ENCODE measurements around the gene SLC2A4.
A peak's percentile ranks its signal among the peaks of the same experiment; 100 is the strongest.

Gene SLC2A4

DNA sequence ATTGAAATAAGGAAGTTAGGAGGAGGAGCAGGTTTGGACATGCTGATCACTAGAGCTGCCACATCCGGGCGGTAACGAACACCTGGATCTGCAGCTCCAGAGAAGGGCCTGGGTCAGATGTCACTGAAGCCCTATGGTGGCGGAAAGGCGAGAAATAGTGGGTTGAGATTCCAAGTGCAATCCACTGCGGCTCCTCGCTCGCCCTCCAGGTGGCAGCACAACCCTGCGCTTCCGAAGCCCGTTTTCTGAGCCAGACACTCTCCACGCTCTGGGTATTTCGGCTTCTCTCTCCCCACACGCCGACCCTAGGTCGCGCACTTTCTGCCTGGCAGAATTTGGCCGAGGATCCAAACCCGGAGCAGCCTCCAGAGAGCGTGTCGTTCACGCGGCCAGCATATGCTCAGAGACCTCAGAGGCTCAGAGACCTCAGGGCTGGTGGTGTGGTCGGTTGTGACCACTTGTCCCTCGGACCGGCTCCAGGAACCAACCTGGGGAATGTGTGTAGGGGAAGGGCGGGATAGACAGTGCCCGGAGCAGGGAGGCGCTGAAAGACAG, 922 bp upstream of the SLC2A4 start:
- DNase-seq = peak; percentile 83

DNA sequence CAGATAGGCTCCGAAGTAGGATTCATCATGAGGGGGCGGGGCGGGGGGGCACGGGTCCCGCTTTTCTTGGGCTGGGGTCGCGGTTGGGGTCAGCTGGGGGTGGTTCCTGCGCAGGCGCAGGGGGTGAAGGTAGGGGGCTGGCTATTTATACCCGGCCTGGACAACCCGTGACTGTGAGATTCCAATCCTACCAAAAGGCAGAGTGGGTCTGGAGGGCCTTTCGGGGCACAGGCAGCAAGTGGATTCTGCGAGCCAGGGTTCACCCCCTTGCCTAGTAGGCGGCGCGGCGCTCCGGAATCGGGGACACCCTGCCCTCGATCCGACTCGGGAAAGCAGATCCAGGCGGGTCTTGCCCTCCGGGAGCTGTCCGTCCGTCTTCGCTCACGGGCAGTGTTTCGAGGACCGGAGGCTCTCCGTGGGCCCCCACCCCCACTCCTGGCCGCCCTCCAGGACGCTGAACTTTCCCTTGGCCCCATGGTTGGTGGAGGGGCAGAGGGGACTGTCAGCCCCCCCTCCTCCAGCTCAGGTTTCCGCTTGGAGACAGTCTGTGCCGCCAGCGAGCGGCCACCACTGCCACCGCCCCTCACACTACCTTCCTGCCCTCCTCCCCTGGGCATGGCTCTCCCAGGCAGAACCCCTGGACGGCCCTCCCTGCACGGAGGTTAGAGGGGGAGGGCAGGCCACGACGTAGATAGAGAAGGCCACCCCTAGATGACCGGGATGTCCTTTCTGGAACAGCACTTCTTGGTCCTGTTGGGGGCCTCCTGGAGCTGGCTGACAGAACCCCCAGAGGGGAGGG, 634 bp downstream of the SLC2A4 start:
- no peak for DNase-seq

DNA sequence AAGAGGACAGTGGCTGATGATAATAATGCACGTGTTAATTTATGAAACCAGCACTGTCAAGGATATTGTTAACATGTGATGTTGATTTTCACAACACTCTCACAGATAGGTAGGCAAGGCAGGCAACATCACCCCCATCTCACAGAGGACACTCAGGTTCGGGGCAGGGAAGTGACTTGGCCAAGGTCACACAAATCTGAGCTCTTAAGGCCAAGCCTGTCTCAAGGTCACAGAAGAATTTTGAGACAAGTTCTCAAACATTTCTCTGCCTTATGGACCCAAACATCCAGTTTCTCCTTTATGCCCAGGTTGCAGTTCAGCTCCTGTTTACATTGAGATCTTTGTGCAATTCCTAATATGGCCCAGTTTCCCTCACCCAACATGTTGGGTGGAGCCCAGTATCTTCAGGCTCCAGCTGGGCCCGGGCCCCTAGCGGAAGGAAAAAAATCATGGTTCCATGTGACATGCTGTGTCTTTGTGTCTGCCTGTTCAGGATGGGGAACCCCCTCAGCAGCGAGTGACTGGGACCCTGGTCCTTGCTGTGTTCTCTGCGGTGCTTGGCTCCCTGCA, 1.3 kb downstream of the SLC2A4 start:
- DNase-seq = no peak

DNA sequence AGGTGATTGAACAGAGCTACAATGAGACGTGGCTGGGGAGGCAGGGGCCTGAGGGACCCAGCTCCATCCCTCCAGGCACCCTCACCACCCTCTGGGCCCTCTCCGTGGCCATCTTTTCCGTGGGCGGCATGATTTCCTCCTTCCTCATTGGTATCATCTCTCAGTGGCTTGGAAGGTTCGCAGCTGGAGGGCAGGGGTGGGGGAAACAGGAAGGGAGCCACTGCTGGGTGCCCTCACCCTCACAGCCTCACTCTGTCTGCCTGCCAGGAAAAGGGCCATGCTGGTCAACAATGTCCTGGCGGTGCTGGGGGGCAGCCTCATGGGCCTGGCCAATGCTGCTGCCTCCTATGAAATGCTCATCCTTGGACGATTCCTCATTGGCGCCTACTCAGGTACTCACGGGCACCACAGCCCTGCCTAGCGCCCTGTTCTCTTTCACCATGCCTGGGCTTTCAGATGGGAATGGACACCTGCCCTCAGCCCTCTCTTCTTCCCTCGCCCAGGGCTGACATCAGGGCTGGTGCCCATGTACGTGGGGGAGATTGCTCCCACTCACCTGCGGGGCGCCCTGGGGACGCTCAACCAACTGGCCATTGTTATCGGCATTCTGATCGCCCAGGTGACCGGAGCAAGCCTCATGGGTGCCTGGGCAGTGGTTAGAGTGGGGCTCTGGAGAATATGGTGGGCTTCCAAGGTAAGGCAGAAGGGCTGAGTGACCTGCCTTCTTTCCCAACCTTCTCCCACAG, 2.1 kb downstream of the SLC2A4 start:
- no peak for DNase-seq

DNA sequence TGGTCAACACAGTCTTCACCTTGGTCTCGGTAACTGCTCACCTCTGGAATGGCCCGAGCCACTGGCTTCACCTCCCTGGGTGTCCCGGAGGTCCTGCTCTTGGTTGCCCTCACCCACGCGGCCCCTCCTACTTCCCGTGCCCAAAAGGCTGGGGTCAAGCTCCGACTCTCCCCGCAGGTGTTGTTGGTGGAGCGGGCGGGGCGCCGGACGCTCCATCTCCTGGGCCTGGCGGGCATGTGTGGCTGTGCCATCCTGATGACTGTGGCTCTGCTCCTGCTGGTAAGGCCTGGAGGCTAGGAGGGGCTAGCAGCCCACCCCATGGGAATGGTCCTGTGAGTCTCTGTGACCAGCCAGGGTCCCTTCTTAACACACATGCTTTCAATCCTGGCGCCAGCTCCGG, 3.4 kb downstream of the SLC2A4 start:
- DNase-seq = no peak

DNA sequence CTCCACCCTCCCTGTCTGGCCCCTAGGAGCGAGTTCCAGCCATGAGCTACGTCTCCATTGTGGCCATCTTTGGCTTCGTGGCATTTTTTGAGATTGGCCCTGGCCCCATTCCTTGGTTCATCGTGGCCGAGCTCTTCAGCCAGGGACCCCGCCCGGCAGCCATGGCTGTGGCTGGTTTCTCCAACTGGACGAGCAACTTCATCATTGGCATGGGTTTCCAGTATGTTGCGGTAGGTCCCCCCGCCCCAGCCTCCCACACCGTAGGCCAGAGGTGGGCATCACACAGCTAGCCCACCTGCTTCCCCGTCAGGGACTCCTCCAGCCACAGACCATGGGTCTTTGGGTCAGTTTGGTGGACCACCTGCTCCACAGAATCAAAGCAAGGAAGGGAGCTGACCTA, 4.2 kb downstream of the SLC2A4 start:
- DNase-seq = no peak

DNA sequence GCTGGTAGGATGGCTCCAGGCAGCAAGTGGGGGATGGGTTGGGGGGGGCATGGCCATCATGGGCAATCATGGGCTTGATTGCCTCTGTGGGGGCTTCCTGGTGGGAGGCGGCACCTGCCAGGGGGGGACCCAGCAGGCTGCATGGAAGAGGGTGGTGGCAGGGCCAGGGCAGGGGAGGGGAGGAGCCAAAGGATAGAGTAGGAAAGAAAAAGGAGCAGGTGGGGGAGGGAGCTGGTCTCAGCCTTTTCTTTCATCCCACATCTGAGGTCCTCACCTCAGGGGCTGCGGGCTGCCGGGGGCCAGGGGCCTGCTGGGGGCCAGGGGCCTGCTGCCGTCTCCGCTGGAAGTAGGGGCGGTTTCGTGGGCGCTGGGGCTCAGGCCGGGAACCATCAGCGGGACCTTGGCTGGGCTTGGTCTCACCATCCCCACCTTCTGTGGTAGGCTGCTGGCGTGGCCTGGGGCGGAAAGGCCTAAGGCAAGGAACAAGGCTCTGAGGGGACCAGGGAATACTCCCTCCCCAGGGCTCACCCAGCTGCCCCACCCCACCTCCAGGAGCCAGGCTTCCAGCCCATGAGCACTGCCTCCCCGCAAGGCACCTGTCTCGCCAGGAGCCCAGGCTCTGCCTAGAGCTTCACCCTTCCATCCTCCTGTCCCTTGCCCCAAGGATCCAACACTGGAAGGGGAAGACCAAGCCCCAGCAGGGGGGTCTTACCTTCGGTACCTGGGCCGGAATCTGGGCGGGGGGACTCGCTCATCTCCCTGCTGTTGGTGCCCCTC, 7.9 kb downstream of the SLC2A4 start:
- DNase-seq = no peak

DNA sequence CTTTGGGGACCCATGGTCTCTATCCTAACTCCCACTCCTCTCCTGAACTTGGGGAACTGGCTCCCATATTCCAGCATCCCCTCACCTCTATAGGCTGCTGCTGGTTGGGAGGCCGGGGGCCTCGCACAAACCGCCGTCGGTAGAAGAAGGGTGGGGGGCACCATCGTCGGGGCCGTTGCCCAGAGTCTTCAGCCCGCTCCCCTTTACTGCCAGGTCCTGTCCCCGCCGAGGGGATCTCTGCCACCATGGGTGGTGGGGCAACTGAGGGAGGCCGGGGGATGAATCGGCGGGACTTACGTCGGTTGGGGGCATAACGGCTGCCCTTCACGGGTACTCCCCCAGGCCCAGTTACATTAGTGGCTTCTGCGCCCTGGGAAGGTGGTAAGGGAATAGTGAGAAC, 8.6 kb downstream of the SLC2A4 start:
- no peak for DNase-seq

DNA sequence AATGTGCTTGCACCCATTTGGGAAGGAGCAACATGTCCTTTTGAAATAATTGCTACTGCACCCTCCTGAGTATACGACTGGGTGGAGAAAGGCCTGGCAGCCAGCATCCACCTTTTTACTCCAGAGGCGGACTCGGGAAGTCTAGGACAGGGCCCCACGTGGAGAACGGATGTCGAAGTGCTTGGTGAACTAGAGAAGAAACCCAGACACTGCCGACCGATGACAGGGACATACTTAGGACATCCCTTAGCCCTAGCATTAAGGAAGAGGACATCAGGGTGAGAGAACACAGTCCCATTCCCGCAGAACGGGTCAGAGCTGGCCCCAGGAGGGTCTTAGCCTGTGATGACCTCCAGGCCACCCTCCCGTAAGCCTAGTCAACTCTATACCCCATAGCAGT, 9.2 kb downstream of the SLC2A4 start:
- no peak for DNase-seq

DNA sequence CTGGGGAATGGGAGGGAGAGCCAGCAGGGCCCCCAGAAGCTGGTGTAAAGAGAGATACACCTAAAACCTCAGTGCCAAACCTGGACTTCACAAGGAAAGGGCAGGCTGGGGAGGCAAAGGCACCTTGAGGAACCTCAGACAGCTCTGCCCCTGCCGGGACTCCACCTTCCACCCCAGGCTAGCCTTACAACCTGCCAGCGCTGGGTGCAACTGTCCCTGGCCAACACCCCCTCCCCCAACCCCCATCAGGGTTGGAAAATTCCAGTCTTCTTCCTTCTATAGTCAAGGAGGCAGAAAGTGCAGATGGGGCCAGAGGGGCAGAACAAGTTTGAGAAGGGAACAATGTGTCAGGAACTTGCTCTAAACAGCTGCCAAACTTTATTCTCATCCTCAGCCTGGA, 10.7 kb downstream of the SLC2A4 start:
- no peak for DNase-seq

DNA sequence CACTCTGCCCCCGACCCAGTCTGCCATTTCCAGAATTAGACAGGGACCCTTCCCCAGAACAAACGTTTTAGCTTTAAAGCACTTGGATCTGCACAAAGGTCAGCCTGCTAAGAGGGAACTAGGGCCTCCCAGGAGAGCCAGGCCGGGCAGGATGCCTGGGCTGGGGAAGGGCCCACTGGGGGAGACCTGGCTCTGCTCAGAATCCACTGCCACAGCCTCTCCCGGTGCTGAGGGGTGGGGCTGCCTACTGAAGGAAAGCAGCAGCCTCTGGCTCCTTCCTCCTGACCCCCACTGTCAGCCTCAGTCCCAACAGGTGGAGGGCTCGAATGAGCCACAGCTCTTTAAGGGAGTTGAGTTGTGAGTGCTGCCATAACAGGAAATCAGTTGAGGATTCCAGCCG, 11.2 kb downstream of the SLC2A4 start:
- DNase-seq = no peak

DNA sequence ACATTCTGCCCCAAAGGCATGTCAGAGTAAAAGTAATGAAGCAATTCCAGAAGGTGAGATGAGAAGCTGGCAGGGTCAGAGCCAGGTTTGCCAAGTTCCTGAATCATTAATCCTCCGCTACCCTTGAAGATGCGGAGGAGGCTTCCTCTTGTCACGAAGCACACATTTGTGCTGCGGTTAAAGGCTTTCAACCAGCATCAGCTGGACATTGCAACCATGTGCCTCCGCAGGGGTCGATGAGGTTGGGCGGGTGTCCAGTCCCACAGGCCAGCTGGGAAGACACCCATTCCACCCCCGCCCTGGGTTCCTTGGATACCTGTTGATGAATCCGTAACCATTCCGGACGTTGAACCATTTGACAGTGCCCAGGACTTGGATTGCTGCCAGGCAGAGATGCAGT, 11.6 kb downstream of the SLC2A4 start:
- no peak for DNase-seq

DNA sequence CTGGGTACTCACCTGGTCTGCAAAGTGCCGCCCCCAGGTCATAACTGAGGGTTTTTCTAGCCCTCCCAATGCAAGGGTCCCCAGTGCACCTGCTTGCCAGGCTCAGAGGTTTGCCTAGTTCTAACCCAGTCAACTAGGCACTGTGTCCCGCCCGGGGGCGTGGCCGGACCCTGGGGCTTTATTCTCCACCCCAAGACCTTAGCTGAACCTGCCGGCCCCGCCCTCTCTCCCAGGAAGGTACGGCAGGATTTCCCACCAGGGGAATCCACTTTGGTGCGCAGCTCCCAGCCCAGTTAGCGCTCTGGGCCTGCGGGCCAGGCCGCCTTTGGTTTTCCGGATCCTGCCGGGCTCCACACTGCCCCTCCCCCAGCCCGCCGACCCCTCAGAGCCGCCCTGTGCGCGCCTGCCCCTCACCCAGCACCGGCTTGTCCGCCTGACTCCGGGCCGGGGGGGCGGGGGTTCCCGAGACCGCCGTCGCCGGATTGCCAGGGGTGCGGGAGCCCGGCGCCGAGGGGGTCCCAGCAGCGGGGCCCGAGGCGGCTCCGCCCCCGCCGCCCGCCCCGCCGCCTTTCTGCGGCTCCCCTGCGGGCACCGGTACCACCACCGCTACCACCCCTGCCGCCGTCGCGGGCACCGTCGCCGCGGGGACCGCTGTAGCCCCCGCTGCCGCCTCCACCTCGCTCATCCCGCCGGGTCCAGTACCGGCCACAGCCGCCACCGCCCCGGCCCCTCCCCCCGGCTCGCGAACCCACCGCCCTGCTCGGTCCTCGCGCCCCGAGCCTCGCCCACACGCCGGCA, 12.5 kb downstream of the SLC2A4 start:
- no peak for DNase-seq

DNA sequence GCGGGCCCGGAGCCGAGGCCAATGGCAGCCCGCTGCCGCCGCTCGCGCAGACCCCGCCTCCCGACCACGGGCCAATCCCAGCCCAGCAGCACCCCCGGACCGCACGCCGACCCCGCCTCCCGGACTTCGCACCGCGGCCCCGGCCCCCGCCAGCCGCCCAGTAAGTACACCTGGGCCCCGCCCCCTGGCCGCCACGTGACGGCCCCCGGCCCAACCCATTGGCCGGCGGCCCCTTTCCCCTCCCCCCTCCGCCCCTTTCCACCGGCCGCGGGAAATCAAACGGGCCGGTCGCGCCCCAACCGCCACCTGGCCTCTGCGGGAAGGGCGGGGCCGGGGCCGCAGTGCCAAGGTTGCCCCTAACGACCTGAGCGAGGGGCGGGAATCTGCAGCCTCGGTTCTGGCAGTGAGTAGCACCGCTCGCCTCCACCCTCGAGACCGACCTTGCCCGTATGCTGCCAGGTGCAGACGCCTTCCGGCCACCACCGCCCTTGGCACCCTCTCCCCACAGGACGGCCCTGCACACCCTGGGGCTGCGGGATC, 13.2 kb downstream of the SLC2A4 start, which contains the start of gene YBX2:
Gene YBX2 (minus strand): TSS at position 26 of the 540 bp plus-strand sequence. CDS start 139 bp downstream, outside the sequence.
- DNase-seq = peak; percentile 59

DNA sequence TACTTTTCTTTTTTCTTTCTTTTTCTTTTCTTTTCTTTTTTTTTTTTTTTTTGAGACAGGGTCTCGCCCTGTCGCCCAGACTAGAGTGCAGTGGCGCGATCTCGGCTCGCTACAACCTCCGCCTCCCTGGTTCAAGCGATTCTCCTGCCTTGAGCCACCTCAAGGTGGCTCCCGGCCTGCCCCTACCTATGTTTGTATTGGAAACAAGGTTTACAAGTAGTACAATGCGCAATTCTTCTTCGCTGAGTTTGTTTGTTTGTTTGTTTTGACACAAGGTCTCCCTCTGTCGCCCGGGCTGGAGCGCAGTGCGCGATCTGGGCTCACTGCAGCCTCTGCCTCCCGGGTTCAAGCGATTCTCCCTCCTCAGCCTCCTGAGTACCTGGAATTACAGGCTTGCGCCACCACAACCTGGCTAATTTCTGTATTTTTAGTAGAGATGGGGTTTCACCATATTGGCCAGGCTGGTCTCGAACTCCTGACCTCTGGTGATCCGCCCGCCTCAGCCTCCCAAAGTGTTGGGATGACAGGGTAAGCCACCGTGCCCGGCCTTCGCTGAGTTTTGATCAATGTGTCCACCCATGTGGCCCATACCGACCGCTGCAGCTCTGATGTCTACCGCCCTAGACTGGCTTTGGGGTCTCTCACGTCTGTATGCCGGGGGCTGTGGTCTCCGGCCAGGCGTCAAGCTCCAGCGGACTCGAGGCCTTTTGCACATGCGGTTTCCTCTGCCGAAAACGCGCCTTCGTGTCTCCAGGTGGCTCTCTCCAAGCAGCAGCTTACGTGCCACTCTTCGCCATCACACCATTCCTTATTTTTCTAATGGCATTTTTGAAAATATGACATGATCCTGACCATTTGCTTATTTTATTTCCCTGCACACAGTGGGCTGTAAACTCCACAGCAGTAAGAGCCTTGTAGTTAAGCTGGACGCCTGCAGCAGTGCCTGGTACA, 14.0 kb downstream of the SLC2A4 start:
- no peak for DNase-seq

DNA sequence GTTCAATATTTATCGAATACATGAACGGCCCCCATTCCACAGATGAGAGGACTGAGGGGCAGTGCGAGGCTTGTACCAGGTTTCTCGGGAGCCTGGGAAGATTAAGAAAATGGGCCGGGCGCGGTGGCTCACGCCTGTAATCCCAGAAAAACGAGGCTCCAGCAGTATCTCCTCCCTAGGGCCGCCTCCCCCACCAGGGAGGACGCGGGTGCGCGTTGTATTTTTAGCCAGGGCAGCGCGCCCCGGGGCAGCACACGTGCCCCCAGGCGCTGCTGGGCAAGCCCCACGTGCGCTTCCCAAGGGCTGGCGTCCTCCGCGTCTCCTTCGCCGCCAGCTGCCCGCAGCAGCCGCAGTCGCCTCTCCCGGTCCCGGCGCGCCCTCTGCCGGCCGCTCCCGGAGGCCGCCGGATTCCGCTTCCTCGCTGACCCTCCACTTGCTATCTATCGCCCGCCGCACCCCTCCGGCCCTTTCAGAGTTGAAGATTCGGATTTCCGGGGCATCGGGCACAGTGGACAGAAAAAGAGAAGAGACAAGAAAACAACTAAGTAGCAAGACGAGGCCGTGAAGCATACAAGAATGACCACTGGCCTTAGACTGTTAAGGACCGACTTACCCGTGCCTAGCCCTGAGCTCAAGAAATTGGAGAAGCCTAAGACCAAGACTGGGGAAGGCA, 14.8 kb downstream of the SLC2A4 start:
- DNase-seq = peak; percentile 64

DNA sequence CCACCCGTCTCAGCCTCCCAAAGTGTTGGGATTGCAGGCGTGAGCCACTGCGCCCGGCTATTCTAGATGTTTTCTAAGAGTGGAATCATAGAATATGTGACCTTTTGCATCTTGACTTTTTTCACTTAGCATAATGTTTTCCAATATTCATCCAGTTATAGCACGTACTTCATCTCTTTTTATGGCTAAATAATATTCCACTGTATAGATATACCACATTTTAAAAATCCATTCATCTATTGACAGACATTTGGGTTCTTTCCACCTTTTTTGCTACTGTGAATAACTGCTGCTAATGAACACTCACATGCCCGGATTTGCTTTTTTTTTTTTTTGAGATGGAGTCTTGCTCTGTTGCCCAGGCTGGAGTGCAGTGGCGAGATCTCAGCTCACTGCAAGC, 22.7 kb downstream of the SLC2A4 start:
- DNase-seq = no peak

DNA sequence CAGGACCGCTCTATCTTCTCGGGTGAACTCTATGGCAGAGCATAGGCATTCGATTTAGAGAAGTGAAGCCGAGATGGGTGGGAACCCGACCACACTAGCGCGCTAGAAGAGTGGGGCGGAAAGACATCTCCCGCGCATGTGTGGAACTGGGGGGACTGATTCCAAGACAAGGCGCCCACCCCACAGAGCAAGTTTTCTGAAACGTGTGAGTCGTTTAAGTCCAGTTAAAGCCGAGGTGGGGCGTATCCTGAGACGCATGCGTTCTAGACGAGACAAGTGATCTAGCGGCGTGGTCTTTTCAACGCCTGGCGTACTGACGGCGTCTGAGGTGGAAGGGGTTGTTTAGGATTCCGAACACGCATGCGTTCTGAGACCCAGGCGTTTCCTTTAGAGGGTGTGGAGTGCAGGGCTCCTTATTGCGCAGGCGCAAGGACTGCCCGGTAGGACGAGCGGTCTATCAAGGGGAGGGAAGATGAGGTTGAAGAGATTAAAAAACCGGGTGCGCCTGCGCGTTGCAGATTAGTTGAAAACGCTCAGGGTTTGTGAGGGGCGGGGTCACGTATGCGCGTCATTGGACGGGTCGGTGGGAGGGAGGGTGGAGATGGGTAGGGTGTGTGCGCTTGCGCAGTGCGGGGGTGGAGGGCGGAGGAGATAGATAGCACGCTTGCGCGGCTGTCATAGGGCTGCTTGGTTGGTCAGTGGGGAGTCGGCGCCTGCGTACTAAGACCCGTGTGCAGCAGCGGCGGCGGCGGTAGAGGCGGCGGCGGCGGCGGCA, 25.6 kb downstream of the SLC2A4 start, which contains the start of gene EIF5A:
Gene EIF5A (plus strand): TSS at position 718 of the 775 bp plus-strand sequence. CDS start 2,008 bp downstream, outside the sequence.
- peak; percentile 98 for DNase-seq
